ENCODE measurements around the gene PPP3R1. TPM values are rescaled to one million over a fixed set of nuclear protein-coding genes. Genes with fewer than 3 reads are reported as not detected.

PPP3R1 gene
- total RNA-seq, 1 donor from 2014 or later, result 72.3 TPM

DNA sequence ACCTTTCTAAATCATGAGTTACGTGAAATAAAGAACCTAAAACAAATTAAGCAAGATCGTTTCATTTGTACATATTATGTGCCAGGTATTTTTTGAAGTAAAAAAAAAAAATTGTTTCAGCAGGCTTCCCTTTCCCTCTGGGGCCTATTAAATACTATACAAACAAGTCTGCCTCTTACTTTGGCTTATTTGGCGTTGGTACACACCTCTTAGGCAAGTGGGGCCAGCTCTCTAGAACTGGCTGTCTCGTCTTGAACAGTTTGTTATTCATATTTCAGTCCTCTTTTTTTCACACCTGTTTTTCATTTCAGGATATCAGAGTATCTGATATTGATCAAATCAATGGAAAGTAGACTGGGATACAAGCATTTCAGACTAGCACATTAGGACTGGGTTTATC, 27.4 kb upstream of the PPP3R1 start:
- no peak for TF ChIP-seq CTCF (IDR thresholded peaks at IDR 0.05)
- Mint-ChIP-seq H3K27me3 (ENCODE audit: low read depth) (no peaks in the 10 kb centered on the region), H3K36me3 (ENCODE audit: low read depth) (no peaks in the 10 kb centered on the region), H3K9me3 (ENCODE audit: low read depth) (no peaks in the 10 kb centered on the region), H3K27ac (ENCODE audit: unreplicated experiment) (no peak overlapping the region), H3K4me1 (ENCODE audit: low read depth) (peaks cover 2% of the 10 kb centered on the region), H3K4me3 (ENCODE audit: unreplicated experiment) (no peak overlapping the region)
- DNase-seq (ENCODE audit: low spot score), result no peak

DNA sequence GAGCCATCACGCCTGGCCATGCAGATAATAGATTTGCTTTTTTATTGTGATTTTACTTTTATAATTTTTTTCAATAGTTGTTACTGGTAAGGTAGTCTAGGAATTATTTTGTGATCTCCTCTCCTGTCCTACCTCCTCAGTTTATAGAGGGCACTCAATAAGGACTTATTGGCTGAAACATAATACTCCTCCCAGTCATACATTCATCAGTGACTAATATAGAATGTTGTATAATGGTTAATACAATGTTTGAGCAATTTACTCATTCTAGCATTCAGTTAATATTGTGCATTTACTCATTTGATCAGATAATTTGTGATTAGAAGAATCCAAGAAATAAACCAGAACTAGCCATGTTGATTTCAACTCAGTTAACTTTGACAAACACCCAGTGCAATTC, 25.8 kb upstream of the PPP3R1 start:
- Mint-ChIP-seq H3K27me3 (ENCODE audit: low read depth) (no peaks in the 10 kb centered on the region), H3K27ac (ENCODE audit: unreplicated experiment) (no peak overlapping the region), H3K36me3 (ENCODE audit: low read depth) (no peaks in the 10 kb centered on the region), H3K4me1 (ENCODE audit: low read depth) (peaks cover 2% of the 10 kb centered on the region), H3K4me3 (ENCODE audit: unreplicated experiment) (no peak overlapping the region), H3K9me3 (ENCODE audit: low read depth) (no peaks in the 10 kb centered on the region)
- TF ChIP-seq CTCF (IDR thresholded peaks at IDR 0.05), result no peak
- DNase-seq (ENCODE audit: low spot score), result no peak

DNA sequence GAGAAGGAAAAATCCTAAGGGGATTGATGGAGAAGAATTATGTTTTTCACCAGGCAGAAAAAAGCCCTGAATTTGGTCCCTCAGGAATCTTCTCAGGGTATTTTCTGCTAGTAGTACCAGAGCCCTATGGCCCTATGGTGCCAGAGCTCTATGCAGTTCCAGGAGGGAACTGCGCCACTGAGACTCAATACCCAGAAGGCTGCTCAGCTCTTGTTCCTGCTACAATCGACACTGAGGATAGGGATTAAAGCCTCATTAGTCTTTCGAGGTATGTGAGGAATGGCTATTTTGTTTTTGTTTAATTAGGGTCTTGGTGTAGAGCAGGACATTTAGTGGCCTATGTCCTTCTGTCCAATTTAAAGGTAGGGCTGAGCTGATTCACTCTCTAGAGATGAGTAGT, 21.7 kb upstream of the PPP3R1 start:
- no peak overlapping the region for H3K27ac Mint-ChIP-seq (ENCODE audit: unreplicated experiment)
- no peaks in the 10 kb centered on the region for H3K27me3 Mint-ChIP-seq (ENCODE audit: low read depth)
- TF ChIP-seq CTCF (IDR thresholded peaks at IDR 0.05), result no peak
- H3K4me3 Mint-ChIP-seq (ENCODE audit: unreplicated experiment), result no peak overlapping the region
- no peaks in the 10 kb centered on the region for H3K36me3 Mint-ChIP-seq (ENCODE audit: low read depth)
- no peaks in the 10 kb centered on the region for H3K4me1 Mint-ChIP-seq (ENCODE audit: low read depth)
- no peak for DNase-seq (ENCODE audit: low spot score)
- no peaks in the 10 kb centered on the region for H3K9me3 Mint-ChIP-seq (ENCODE audit: low read depth)

GRCh38 chr2:68272246-68272994, 20.1 kb upstream of the PPP3R1 start:
- no peak for DNase-seq (ENCODE audit: low spot score)
- H3K36me3 Mint-ChIP-seq (ENCODE audit: low read depth), result no peaks in the 10 kb centered on the region
- H3K4me1 Mint-ChIP-seq (ENCODE audit: low read depth), result no peaks in the 10 kb centered on the region
- H3K9me3 Mint-ChIP-seq (ENCODE audit: low read depth), result no peaks in the 10 kb centered on the region
- TF ChIP-seq CTCF (IDR thresholded peaks at IDR 0.05), result no peak
- H3K27me3 Mint-ChIP-seq (ENCODE audit: low read depth), result no peaks in the 10 kb centered on the region
- no peak overlapping the region for H3K27ac Mint-ChIP-seq (ENCODE audit: unreplicated experiment)
- H3K4me3 Mint-ChIP-seq (ENCODE audit: unreplicated experiment), result no peak overlapping the region

DNA sequence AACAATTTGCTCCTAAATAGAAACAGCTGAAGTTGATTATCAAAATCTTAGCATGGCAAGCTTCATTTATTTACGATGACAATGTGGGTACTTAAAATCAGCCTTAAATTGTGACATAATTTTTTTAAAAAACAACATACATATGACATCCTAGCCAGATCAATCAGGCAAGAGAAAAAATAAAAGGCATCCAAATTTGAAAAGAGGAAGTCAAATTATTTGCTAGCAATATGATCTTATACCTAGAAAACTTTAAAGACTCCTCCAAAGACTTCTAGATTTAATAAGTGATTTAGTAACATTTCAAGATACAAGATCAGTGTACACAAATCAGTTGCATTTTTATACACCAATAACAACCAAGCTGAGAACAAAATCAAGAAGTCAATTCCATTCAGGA, 14.3 kb upstream of the PPP3R1 start:
- H3K36me3 Mint-ChIP-seq (ENCODE audit: low read depth), result no peaks in the 10 kb centered on the region
- H3K9me3 Mint-ChIP-seq (ENCODE audit: low read depth), result no peaks in the 10 kb centered on the region
- no peaks in the 10 kb centered on the region for H3K27me3 Mint-ChIP-seq (ENCODE audit: low read depth)

More for the DNA sequence above, 14.3 kb upstream of the PPP3R1 start:
- H3K4me1 Mint-ChIP-seq (ENCODE audit: low read depth), result no peaks in the 10 kb centered on the region
- no peak overlapping the region for H3K27ac Mint-ChIP-seq (ENCODE audit: unreplicated experiment)
- no peak for TF ChIP-seq CTCF (IDR thresholded peaks at IDR 0.05)
- H3K4me3 Mint-ChIP-seq (ENCODE audit: unreplicated experiment), result no peak overlapping the region
- no peak for DNase-seq (ENCODE audit: low spot score)

Data from chondrocyte (in vitro differentiated cells).